ENCODE measurements around the gene IL23R. TPM values are rescaled to one million over a fixed set of nuclear protein-coding genes. Genes with fewer than 3 reads are reported as not detected.

The IL23R gene
- total and polyA plus RNA-seq, 2 donors (not counting 1 experiment from before 2014, with no cell fraction given): not detected

- DNase-seq: no peak
- Histone ChIP-seq H3K36me3 (replicated peaks in 1 of 2; ENCODE audit: control extremely low read depth in 1 of 2, control insufficient read depth in 1 of 2, extremely low read depth in 1 of 2, insufficient read depth in 2 of 2, low read length in 1 of 2) (no peaks in the 10 kb centered on the region), H3K4me2 (replicated peaks; ENCODE audit: low read depth, low read length, poor library complexity, severe bottlenecking) (no peak overlapping the region), H3K9me3 (ENCODE audit: control extremely low read depth in 1 of 3, control insufficient read depth in 2 of 3, insufficient read depth in 1 of 3, low read length in 2 of 3) (no peaks in the 10 kb centered on the region), H3K27ac (ENCODE audit: low read length in 2 of 2) (no peak overlapping the region), H3K79me2 (ENCODE audit: control insufficient read depth, insufficient read depth, low read length) (no peaks in the 10 kb centered on the region), H3K9ac (ENCODE audit: low read length) (no peak overlapping the region), H3K4me1 (ENCODE audit: control insufficient read depth in 2 of 2, insufficient read depth in 2 of 2, low read length in 2 of 2) (no peaks in the 10 kb centered on the region), H3K27me3 (replicated peaks in 1 of 4; ENCODE audit: control extremely low read depth in 1 of 4, control insufficient read depth in 3 of 4, insufficient read depth in 4 of 4, low read length in 3 of 4) (no peaks in the 10 kb centered on the region), H2AFZ (ENCODE audit: insufficient read depth, low read depth, low read length, poor library complexity, severe bottlenecking) (no peak overlapping the region), H4K20me1 (ENCODE audit: control insufficient read depth, insufficient read depth, low read length, poor library complexity, severe bottlenecking) (no peaks in the 10 kb centered on the region), H3K4me3 (ENCODE audit: control extremely low read depth in 1 of 5, extremely low read depth in 1 of 5, insufficient read depth in 1 of 5, low read depth in 2 of 5, low read length in 4 of 5) (no peak overlapping the region)
- ChIA-PET CTCF (no interaction called here), POLR2A (no interaction called here)
- no peak overlapping the region for H3K4me3 Mint-ChIP-seq
- ATAC-seq (ENCODE audit: low read depth): no peak
- intact Hi-C loops (cut with micrococcal nuclease): no loop called here
- no CpG with 5 or more reads among the region's 2 CpGs for WGBS (ENCODE audit: insufficient coverage)
- H3K27me3 Mint-ChIP-seq: peaks cover 17% of the 10 kb centered on the region
- H3K27ac Mint-ChIP-seq: no peak overlapping the region
- H3K4me1 Mint-ChIP-seq: no peaks in the 10 kb centered on the region
- no peak for TF ChIP-seq EZH2 (IDR thresholded peaks at IDR 0.05; ENCODE audit: borderline replicate concordance, insufficient read depth, low read depth, low read length, poor library complexity, severe bottlenecking)
- TF ChIP-seq CTCF (IDR thresholded peaks at IDR 0.05): no peak
- no peaks in the 10 kb centered on the region for H3K9me3 Mint-ChIP-seq (ENCODE audit: insufficient read depth)
Measured at GRCh38 chr1:67300561-67300960, 134.3 kb downstream of the IL23R start.

GRCh38 chr1:67304023-67304422 is 137.8 kb downstream of the IL23R start:
- POLR2A ChIA-PET: no interaction called here
- DNase-seq (no peak), ATAC-seq (ENCODE audit: low read depth) (no peak)
- H3K4me1 Mint-ChIP-seq: peaks cover 12% of the 10 kb centered on the region
- CTCF ChIA-PET: no interaction called here
- Histone ChIP-seq H3K9me3 (ENCODE audit: control extremely low read depth in 1 of 3, control insufficient read depth in 2 of 3, insufficient read depth in 1 of 3, low read length in 2 of 3) (no peaks in the 10 kb centered on the region), H3K27ac (ENCODE audit: low read length in 2 of 2) (no peak overlapping the region), H3K4me2 (replicated peaks; ENCODE audit: low read depth, low read length, poor library complexity, severe bottlenecking) (no peak overlapping the region), H3K79me2 (ENCODE audit: control insufficient read depth, insufficient read depth, low read length) (no peaks in the 10 kb centered on the region), H4K20me1 (ENCODE audit: control insufficient read depth, insufficient read depth, low read length, poor library complexity, severe bottlenecking) (no peaks in the 10 kb centered on the region), H3K36me3 (replicated peaks in 1 of 2; ENCODE audit: control extremely low read depth in 1 of 2, control insufficient read depth in 1 of 2, extremely low read depth in 1 of 2, insufficient read depth in 2 of 2, low read length in 1 of 2) (no peaks in the 10 kb centered on the region), H3K4me1 (ENCODE audit: control insufficient read depth in 2 of 2, insufficient read depth in 2 of 2, low read length in 2 of 2) (peaks cover 10 to 13% of the 10 kb centered on the region in 2 donors), H3K27me3 (replicated peaks in 1 of 4; ENCODE audit: control extremely low read depth in 1 of 4, control insufficient read depth in 3 of 4, insufficient read depth in 4 of 4, low read length in 3 of 4) (peaks cover 0 to 17% (median 14%) of the 10 kb centered on the region in 4 experiments), H2AFZ (ENCODE audit: insufficient read depth, low read depth, low read length, poor library complexity, severe bottlenecking) (no peak overlapping the region), H3K9ac (ENCODE audit: low read length) (no peak overlapping the region), H3K4me3 (ENCODE audit: control extremely low read depth in 1 of 5, extremely low read depth in 1 of 5, insufficient read depth in 1 of 5, low read depth in 2 of 5, low read length in 4 of 5) (no peak overlapping the region)
- TF ChIP-seq CTCF (IDR thresholded peaks at IDR 0.05): no peak
- TF ChIP-seq EZH2 (IDR thresholded peaks at IDR 0.05; ENCODE audit: borderline replicate concordance, insufficient read depth, low read depth, low read length, poor library complexity, severe bottlenecking): no peak
- no CpG with 5 or more reads among the region's 3 CpGs for WGBS (ENCODE audit: insufficient coverage)
- no peaks in the 10 kb centered on the region for H3K9me3 Mint-ChIP-seq (ENCODE audit: insufficient read depth)
- H3K4me3 Mint-ChIP-seq: no peak overlapping the region
- peaks cover 27% of the 10 kb centered on the region for H3K27me3 Mint-ChIP-seq
- intact Hi-C loops (cut with micrococcal nuclease): no loop called here
- no peak overlapping the region for H3K27ac Mint-ChIP-seq
